ENCODE results near the gene MR1.
A peak's percentile ranks its signal among the peaks of the same experiment; 100 is the strongest.

Gene MR1

DNA sequence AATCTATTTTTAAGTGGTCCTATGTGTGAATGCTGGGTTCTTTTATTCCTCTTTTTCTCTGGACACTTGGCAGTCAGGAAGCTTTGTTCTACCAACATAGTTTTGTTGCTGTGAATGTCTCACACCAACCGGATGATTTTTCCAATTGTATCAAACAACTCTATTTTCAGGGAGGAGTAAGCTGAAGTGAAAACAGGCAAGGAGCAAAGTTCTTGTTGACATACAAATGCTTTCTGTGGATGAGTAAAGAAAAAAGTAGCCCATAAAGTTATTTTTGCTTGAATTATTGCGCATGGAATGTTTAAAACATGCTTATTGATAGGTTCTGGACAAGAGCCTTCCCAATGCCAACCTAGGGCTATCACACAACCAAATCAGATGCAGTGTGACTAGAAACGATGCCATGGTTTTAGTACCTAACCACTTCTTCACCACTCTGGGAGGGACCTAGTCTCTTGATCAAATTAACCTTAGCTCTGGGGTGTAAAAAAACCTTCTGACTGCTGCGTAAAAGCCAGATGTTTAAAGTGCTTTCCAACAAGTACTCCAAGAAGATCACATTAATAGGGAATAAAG lies 59.2 kb downstream of the MR1 start:
- DNase-seq = no peak

- peak; percentile 97 for DNase-seq
Measured at GRCh38 chr1:181094416-181095212, 60.8 kb downstream of the MR1 start.

DNA sequence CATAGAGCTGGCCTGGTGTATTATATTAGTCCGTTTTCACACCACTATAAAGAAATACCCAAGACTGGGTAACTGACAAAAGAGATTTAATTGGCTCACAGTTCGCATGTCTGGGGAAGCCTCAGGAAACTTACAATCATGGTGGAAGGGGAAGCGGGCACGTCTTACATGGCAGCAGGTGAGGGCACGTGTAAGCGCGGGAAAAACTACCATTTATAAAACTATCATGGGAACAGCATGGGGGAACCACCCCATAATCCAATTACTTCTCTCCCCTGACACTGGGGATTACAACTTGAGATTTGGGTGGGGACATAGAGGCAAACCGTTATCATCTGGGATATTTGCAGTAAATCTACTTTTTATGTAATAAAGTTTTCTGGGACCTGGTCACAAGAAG lies 61.5 kb downstream of the MR1 start:
- DNase-seq = no peak

DNA sequence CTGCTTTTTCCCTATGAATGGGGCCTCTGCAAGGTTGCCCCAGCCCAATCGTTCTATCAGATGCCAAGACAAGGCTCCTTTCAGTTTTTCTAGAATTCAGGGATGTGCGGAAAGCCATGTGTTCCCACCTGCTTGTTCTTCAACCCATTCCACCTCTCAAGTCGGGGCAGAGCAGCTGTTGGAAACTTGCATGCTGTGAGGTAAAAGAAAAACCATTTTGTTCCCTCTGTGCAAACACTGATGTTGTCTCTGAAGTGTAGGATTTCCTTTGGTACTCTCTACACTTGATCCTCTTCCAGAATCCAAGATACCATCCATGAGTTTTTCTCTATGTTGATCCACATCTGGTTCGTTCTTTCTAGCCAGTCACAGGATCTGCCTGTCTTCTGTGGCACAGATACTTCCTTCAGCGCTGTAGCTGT lies 62.0 kb downstream of the MR1 start:
- no peak for DNase-seq

DNA sequence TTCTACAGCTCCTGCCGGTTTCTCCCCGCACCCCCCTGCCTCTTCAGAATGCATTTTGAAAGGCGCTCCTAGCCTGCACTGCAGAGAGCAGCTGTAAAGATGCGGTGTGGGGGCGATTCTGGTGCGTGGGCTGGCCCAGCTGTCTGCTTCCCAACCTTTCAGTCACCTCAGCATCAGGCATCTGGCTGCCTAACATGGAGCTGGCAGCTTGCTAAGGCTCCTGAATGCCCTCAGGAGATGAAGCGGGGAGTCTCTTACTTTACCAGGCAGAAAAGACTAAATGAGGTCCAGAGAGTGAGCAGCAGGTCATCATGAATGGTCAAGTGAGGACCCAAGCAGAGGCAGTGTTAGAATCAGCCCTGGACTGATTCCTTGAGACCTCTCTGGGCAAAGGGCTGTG lies 63.5 kb downstream of the MR1 start:
- no peak for DNase-seq

GRCh38 chr1:181099152-181100014 lies 65.6 kb downstream of the MR1 start:
- peak; percentile 90 for DNase-seq

- peak; percentile 40 for DNase-seq
Measured at GRCh38 chr1:181100015-181100905, 66.5 kb downstream of the MR1 start.

DNA sequence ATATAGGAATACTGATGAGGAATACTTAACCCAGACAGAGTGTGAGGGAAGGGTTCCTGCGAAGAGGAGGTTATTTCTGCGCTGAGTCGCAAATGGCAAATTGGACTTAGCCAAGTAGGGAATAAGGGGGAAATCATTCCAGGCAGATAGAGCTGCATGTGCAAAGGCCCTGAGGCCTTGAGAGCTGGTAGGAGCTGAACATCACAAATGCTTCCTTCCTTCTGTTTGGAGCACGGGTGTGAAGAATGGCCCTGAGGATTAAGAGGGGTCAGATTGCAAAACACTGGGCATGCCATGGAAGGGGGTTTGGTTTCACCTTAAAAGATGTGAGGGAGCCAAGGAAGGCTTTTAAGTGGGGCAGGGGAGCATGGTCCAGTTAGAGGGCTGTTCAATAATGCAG lies 67.2 kb downstream of the MR1 start:
- DNase-seq = no peak

- DNase-seq = peak; percentile 78
Measured at GRCh38 chr1:181101581-181102226, 67.9 kb downstream of the MR1 start.

DNA sequence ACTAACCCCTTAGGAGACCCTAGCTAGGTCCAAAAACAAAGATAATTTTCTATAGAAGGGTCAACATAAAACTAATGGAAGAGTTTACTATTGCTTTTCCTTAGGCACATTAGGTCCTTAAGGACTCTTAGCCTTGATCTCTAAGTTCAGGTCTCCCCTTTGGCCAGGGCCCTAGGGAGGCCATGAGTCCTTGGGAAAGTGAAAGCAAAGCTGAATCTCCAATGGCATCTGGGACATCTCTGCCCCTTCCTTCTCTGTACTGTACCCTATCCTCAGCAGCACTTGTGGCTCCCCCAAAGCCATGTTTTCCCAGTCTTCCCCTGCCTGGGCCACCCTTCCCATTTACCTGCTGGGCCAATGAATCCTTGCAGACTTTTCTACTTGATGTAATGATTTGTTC lies 69.1 kb downstream of the MR1 start:
- DNase-seq = no peak

DNA sequence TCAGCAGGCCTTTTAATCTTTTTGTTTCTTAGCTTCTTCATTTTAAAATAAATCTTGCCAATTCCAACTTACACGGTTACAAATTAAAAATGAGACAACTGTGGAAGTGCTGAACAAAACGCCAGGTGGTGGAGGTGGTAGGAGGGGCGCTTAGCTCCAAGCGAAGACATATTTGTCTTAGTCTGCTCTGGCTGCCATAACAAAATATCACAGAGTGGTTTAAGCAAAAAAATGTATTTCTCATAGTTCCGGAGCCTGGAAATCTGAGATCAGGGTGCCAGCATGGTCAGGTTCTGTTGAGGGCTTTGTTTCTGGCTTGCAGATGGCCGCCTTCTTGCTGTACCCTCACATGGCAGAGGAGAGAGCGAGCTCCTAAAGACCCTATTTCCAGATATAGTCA lies 69.6 kb downstream of the MR1 start:
- DNase-seq = no peak

DNA sequence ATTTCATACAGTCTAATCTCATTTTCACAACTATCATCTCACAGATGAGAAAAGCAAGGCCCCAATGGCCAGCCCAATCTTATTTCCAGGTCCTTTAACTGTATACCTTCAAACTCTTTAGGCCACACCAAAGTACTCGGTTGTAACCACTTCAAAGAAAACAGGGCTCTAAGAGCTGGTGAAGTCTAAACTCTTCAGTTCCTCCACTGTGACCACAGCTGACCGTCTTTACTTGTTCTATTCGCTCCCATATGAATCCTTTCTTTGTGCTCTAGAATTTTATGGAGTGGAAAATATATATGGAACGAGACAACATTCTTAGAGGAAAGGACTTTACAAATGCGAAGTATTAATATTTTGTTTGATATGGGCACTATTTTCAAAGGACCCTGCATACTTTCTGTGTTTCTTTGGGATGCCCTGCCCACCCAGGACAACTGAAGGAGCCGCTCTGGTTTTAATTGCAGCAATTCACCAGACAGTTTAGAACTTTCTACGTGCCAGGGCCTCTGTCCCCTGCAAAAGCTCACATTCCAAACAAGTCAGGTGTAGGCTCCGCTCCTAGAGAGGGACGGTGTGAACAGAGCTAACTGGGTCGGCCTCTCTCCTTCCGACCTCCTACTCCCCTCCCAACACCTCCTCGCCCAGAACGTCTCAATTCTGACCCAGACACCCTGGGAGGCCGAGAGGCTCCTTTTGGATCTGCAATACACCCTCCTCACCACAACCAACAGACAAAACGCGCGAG lies 70.4 kb downstream of the MR1 start:
- peak; percentile 33 for DNase-seq

- DNase-seq = no peak
Measured at GRCh38 chr1:181104790-181105133, 71.0 kb downstream of the MR1 start.

DNA sequence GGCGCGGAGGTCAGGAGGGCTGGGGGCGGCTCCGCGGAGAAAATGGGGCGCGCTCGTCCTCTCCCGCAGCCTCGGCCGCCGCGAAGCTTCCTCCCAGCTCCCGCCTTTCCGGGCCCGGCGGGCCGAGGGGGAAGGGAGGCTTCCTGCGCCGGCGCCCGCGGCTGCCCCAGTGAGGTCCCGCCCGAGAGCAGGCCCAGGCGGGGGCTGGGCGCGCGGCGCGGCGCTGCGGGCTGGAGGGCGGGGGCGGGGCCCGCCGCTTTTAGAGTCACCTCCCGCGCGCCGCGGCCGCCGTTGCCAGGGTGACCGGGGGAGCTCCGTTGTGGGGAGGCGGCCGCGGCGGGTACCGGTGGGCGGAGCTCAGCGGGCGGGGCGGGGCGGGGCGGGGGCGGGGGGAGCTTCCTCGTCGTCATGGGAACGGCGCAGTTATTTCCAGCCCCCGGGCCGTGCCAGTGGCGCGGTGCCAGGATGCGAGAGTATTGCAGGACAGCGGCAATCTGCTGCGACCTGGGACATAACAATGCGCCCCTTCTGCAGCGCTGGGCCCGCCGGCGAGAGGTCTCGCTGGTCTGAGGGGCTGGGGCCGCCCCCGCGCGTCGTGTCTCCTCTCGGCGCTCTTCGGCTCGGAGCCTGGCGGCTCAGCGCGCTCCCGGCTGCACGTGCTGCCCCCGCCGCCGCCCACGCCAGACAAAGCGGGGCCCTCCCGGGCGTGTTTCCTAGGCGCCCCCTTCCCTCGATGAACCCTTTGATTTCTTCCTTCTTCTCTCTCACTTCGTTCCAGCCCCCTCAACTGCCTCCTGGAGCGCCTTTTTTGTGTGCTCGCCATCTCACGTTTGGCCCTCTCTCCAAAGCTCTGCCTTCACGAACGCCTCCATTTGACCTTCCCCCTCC lies 71.6 kb downstream of the MR1 start:
- DNase-seq = peak; percentile 94

GRCh38 chr1:181106022-181106312 lies 72.2 kb downstream of the MR1 start:
- DNase-seq = no peak

DNA sequence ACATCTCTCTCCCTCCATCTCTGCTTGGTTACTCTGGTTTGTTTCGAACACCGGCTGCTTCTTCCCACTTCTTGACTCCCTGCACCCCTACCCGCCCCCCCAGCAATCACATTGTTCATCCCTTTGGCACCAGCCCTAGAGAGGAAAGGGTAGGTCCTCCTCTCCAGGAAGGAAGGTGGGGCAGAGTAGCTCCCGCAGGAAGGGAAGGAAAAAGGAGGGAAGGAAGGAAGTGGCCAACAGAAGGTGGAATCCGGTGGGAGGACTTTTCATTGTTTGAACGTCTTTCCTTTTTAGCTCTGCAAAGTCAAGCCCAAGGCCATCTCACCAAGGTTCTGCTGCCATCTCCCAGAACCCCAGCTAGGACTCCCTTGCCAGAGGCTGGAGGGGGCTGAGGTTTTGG lies 72.7 kb downstream of the MR1 start:
- DNase-seq = no peak

- DNase-seq = no peak
Measured at GRCh38 chr1:181107711-181108110, 73.9 kb downstream of the MR1 start.

- no peak for DNase-seq
Measured at GRCh38 chr1:181108304-181108867, 74.6 kb downstream of the MR1 start.

DNA sequence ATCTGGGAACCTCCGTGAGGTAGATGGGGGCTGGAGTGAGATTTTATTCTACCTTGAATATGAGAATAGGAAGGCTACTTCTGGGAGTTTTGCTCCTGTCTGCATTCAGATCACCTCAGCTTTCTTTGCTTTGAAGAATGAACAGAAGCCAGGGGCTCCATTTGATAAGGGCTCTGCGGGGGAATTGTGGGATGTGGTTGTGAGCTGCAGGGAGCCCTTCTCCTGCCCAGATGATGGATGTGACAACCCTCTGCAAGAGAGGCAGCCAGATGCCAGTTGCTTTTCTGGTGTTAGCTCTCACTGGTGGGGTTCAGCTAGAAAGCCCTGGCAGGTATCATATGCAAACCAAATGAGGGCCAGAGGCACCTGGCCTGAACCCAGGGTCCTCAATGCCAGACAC lies 76.2 kb downstream of the MR1 start:
- DNase-seq = no peak
